GM12878 (cell line): ENCODE results near the gene YPEL4. TPM values are rescaled to one million over a fixed set of nuclear protein-coding genes. Genes with fewer than 3 reads are reported as not detected.

Experiments used
- ATAC-seq: fragments of 200-7000 bp; cut with Tn5 transposase; 3 replicates; pipeline ENCODE4 v1.9.1; 2020; ENCODE audit warnings: mild to moderate bottlenecking, moderate library complexity
- BruUV-seq: library from RNA; stranded (reverse); fragments of 400-500 nt; replicated peaks from 2 replicates; lab custom pipeline; 2021; lab: Mats Ljungman, UMichigan
- CTCF ChIA-PET: fragments of 300-600 bp; sonication (Branson Sonifier 250); formaldehyde crosslinking; extraction: SDS; loops from one replicate; lab custom pipeline; 2021; ENCODE audit warnings: inconsistent platforms; lab: Yijun Ruan, JAX
- POLR2A ChIA-PET: fragments of 350-600 bp; formaldehyde crosslinking; extraction: SDS; loops from one replicate; lab custom pipeline; 2021; ENCODE audit warnings: inconsistent platforms; lab: Charles Lee
- RAD21 ChIA-PET: fragments of 300-600 bp; sonication (Branson Sonifier 250); formaldehyde crosslinking; loops from one replicate; lab custom pipeline; 2023; ENCODE audit warnings: antibody characterized with exemption; ENCODE audit not compliant: unreplicated experiment; lab: Charles Lee
- SMC1A ChIA-PET: fragments of 300-600 bp; sonication (Branson Sonifier 250); formaldehyde crosslinking; loops from one replicate; lab custom pipeline; 2023; ENCODE audit not compliant: unreplicated experiment, uncharacterized antibody; lab: Charles Lee
- DNase-seq: peaks from one replicate; pipeline ENCODE4 v3.0.0-alpha.2; 2011; ENCODE audit warnings: low read depth, low spot score
- FAIRE-seq: peaks from 3 replicates; lab custom pipeline; 2011; peaks lifted over from hg19 to GRCh38; lab: Jason Lieb, UNC
- H2AFZ ChIP-seq: 2 replicates; pipeline ENCODE4 v1.6.0; 2011; ENCODE audit warnings: low read depth, low read length, control low read depth; ENCODE audit not compliant: control insufficient read depth
- H3K27ac ChIP-seq: 2 replicates; pipeline ENCODE4 v1.5.1; 2011; ENCODE audit warnings: control low read depth; ENCODE audit not compliant: control insufficient read depth, insufficient read depth
- H3K27me3 ChIP-seq, 2 experiments: replicated peaks in 1 of 2; 2 replicates each; pipeline versions ENCODE4 v1.6.0 to v1.6.1; 2011; ENCODE audit warnings: low read length in 1 of 2; ENCODE audit not compliant: control insufficient read depth in 2 of 2, insufficient read depth in 2 of 2
- H3K36me3 ChIP-seq, 2 experiments: 2 replicates each; pipeline ENCODE4 v1.5.1; 2011; ENCODE audit warnings: low read length in 1 of 2; ENCODE audit not compliant: control insufficient read depth in 2 of 2, insufficient read depth in 2 of 2
- H3K4me1 ChIP-seq: 2 replicates; pipeline ENCODE4 v1.6.1; 2011; ENCODE audit warnings: mild to moderate bottlenecking, low read length, moderate library complexity, mixed read lengths; ENCODE audit not compliant: control insufficient read depth, insufficient read depth
- H3K4me2 ChIP-seq: 2 replicates; pipeline ENCODE4 v1.6.0; 2011; ENCODE audit warnings: control low read depth; ENCODE audit not compliant: control insufficient read depth, insufficient read depth
- H3K4me3 ChIP-seq: fragments of 200-600 bp; sonication (generic); 2 replicates; pipeline ENCODE4 v1.5.1; 2016
- H3K79me2 ChIP-seq: 2 replicates; pipeline ENCODE4 v1.6.0; 2011; ENCODE audit warnings: low read length; ENCODE audit not compliant: control insufficient read depth, insufficient read depth
- H3K9ac ChIP-seq: 2 replicates; pipeline ENCODE4 v1.8.0; 2011; ENCODE audit warnings: low read length, control low read depth, mixed read lengths; ENCODE audit not compliant: control insufficient read depth, insufficient read depth
- H3K9me3 ChIP-seq: replicated peaks from 3 replicates; pipeline ENCODE4 v1.5.1; 2011; ENCODE audit warnings: mild to moderate bottlenecking, low read length; ENCODE audit not compliant: control insufficient read depth, insufficient read depth
- H4K20me1 ChIP-seq: 2 replicates; pipeline ENCODE4 v1.6.0; 2011; ENCODE audit not compliant: control insufficient read depth, insufficient read depth
- BCL11A ChIP-seq: IDR thresholded peaks from 2 replicates; pipeline ENCODE4 v1.6.1; 2011; ENCODE audit warnings: low read depth, low read length
- BHLHE40 ChIP-seq, 2 experiments: fragments of 450-650 bp in 1 of 2; IDR thresholded peaks; 2 replicates each; pipeline ENCODE4 v1.6.1; 2011 to 2017; ENCODE audit warnings: low read depth in 2 of 2, borderline replicate concordance in 1 of 2, improper control_type of control experiment in 1 of 2, low read length in 1 of 2, mild to moderate bottlenecking in 1 of 2
- CREB1 ChIP-seq: IDR thresholded peaks from 2 replicates; pipeline ENCODE4 v1.6.1; 2012; ENCODE audit warnings: low read depth, mild to moderate bottlenecking, inconsistent platforms
- FOS ChIP-seq: IDR thresholded peaks from 3 replicates; pipeline ENCODE4 v1.6.1; 2011; ENCODE audit warnings: borderline replicate concordance; ENCODE audit not compliant: insufficient read length; ENCODE audit errors: extremely low read depth
- MEF2B ChIP-seq: fragments of 450-650 bp; IDR thresholded peaks from 2 replicates; pipeline ENCODE4 v1.6.1; 2018; ENCODE audit warnings: mild to moderate bottlenecking, moderate library complexity; ENCODE audit not compliant: partially characterized antibody, poor library complexity, severe bottlenecking
- NFIC ChIP-seq: IDR thresholded peaks from 2 replicates; pipeline ENCODE4 v1.6.1; 2012; ENCODE audit warnings: low read depth, mild to moderate bottlenecking, inconsistent platforms, low read length, moderate library complexity
- TAF1 ChIP-seq: IDR thresholded peaks from 2 replicates; pipeline ENCODE4 v1.6.1; 2011; ENCODE audit warnings: mild to moderate bottlenecking, low read depth, low read length, borderline replicate concordance
- ZNF274 ChIP-seq: IDR thresholded peaks from one replicate; pipeline ENCODE4 v1.8.0; 2011; ENCODE audit not compliant: insufficient read length, insufficient read depth
- ZNF384 ChIP-seq: IDR thresholded peaks from 2 replicates; pipeline ENCODE4 v1.6.1; 2012; ENCODE audit warnings: low read depth, mild to moderate bottlenecking, low read length, improper control_type of control experiment, borderline replicate concordance
- ZSCAN29 ChIP-seq: fragments of 450-650 bp; IDR thresholded peaks from 2 replicates; pipeline ENCODE4 v1.6.1; 2017; ENCODE audit warnings: mild to moderate bottlenecking, moderate library complexity
- WGBS: methylation state at CpG from one replicate; pipeline ENCODE4 v1.1.6; 2016; ENCODE audit warnings: low lambda C conversion rate; ENCODE audit not compliant: insufficient replicate concordance, insufficient coverage; ENCODE audit errors: missing lambda C conversion rate; 5-methylcytosine and 5-hydroxymethylcytosine counted together
- in situ Hi-C: fragments of 300-500 bp; cut with MboI; formaldehyde crosslinking; loops from 9 replicates; pipeline ENCODE4 v1.14.3; 2018; ENCODE audit warnings: mixed read lengths
- intact Hi-C: fragments of 100-400 bp; cut with micrococcal nuclease; formaldehyde crosslinking; loops from one replicate; pipeline ENCODE4 v1.14.2; 2022; ENCODE audit not compliant: unreplicated experiment
- polyA plus RNA-seq, 11 experiments: library from polyadenylated mRNA; depleted of rRNA in 4 of 11; unstranded in 6 of 11; stranded (reverse) in 5 of 11; fragments of >200 nt; fragmentation: Nextera tagmentation in 4 of 11; fragmentation: Illumina TruSeq in 1 of 11; extraction: Ambion mirVana in 4 of 11; extraction: Trizol in 1 of 11; gene quantifications; 1 replicate in 1 of 11; 2 replicates in 10 of 11; pipeline versions ENCODE4 v1.2.1 to v1.2.3, GENCODE V29; 2011 to 2016; ENCODE audit warnings: inconsistent platforms in 2 of 11, missing spikeins in 2 of 11, low read depth in 1 of 11
- total RNA-seq, 4 experiments: library from RNA; depleted of rRNA in 3 of 4; stranded (reverse); fragments of >200 nt in 3 of 4; fragmentation: Illumina TruSeq in 1 of 4; extraction: Trizol in 1 of 4; gene quantifications; 2 replicates each; pipeline versions ENCODE4 v1.2.1 to v1.2.3, GENCODE V29; 2013 to 2021
- TF ChIP-seq, protein P1 (sequence below): fragments of 450-650 bp; IDR thresholded peaks from 2 replicates; pipeline ENCODE4 v1.6.1; 2014; ENCODE audit warnings: mild to moderate bottlenecking
- TF ChIP-seq, protein P2 (sequence below): fragments of 450-650 bp; IDR thresholded peaks from 2 replicates; pipeline ENCODE4 v1.6.1; 2017; ENCODE audit warnings: mild to moderate bottlenecking
- TF ChIP-seq, protein P3 (sequence below): fragments of 450-650 bp; formaldehyde crosslinking; IDR thresholded peaks from 2 replicates; pipeline ENCODE4 v1.4.0; 2020; ENCODE audit warnings: mild to moderate bottlenecking, moderate library complexity

The YPEL4 gene
- total and polyA plus RNA-seq, 10 of the 15 experiments (the other 5 are each of a cell fraction or from before 2014, with no cell fraction given) = 0.07 to 0.50 (median 0.13) TPM; not detected in 5

DNA sequence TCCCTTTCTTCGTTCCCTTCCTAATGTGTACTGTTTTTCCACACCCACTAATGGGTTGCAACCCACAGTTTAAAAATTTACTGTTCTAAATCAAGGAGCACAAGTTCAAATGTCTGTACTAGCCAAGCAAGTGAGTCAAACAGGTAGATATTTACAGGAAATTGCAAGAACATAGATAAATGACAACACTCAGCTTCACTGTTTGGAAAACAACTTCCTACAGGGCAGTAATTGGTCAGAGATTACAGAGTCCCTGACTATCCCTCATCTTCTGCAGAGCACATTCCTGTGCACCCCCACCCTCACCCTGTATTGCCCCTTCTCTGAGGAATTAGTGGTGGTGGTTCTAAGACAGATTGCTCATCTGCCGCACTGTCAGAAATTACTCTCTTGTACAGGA is 50.3 kb downstream of the YPEL4 start (continued):
- TF ChIP-seq, protein P1, sequence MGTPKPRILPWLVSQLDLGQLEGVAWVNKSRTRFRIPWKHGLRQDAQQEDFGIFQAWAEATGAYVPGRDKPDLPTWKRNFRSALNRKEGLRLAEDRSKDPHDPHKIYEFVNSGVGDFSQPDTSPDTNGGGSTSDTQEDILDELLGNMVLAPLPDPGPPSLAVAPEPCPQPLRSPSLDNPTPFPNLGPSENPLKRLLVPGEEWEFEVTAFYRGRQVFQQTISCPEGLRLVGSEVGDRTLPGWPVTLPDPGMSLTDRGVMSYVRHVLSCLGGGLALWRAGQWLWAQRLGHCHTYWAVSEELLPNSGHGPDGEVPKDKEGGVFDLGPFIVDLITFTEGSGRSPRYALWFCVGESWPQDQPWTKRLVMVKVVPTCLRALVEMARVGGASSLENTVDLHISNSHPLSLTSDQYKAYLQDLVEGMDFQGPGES = no peak
- TF ChIP-seq ZNF274 = no peak
- TF ChIP-seq CREB1 = no peak
- no peak for TF ChIP-seq TAF1
- TF ChIP-seq ZSCAN29 = no peak
- no peak for TF ChIP-seq NFIC
- TF ChIP-seq BCL11A = no peak
- TF ChIP-seq MEF2B = no peak
- no peak for TF ChIP-seq BHLHE40 (IDR thresholded peaks at IDR 0.05; ENCODE audit: borderline replicate concordance in 1 of 2, low read depth in 2 of 2, low read length in 1 of 2)
- TF ChIP-seq, protein P2, sequence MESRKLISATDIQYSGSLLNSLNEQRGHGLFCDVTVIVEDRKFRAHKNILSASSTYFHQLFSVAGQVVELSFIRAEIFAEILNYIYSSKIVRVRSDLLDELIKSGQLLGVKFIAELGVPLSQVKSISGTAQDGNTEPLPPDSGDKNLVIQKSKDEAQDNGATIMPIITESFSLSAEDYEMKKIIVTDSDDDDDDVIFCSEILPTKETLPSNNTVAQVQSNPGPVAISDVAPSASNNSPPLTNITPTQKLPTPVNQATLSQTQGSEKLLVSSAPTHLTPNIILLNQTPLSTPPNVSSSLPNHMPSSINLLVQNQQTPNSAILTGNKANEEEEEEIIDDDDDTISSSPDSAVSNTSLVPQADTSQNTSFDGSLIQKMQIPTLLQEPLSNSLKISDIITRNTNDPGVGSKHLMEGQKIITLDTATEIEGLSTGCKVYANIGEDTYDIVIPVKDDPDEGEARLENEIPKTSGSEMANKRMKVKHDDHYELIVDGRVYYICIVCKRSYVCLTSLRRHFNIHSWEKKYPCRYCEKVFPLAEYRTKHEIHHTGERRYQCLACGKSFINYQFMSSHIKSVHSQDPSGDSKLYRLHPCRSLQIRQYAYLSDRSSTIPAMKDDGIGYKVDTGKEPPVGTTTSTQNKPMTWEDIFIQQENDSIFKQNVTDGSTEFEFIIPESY = no peak
- no peak for TF ChIP-seq FOS
- TF ChIP-seq, all 136 proteins: peak for 0

DNA sequence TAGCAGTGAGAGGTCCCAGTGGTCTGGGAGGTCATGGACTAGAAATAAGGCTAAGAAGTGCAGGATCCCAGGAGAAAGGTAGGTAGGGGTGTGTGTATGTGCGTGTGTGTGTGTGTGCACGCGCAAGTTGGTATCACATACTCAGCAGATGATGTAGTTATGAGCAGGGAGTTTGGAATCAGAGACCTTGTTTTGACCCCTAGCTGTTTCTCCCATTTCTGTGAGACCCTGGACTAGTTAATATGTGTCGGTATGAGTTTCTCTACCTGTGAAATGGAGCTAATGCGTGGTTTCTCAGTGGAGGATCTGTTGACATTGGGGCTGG is 50.9 kb downstream of the YPEL4 start:
- no peaks in the 10 kb centered on the region for H3K36me3 ChIP-seq
- H3K27me3 ChIP-seq = peaks cover 4 to 5% of the 10 kb centered on the region in 2 experiments
- WGBS = 73% methylated on average over 5 of the region's 5 CpGs
- ATAC-seq (no peak), FAIRE-seq (no peak), DNase-seq (no peak)
- no peaks in the 10 kb centered on the region for H4K20me1 ChIP-seq
- H3K79me2 ChIP-seq = no peaks in the 10 kb centered on the region
- SMC1A ChIA-PET = interaction anchor here (0.9 kb wide), 1 partner anchor 42 kb away, joined by 3 read pairs; no protein-coding TSS in a partner anchor
- no peak overlapping the region for H3K4me2 ChIP-seq
- no peaks in the 10 kb centered on the region for H3K4me1 ChIP-seq
- RAD21 ChIA-PET = no interaction called here
- H2AFZ ChIP-seq = no peak overlapping the region
- no TSS peak for BruUV-seq
- no peaks in the 10 kb centered on the region for H3K9me3 ChIP-seq
- intact Hi-C loops (no loop called here), in situ Hi-C loops (no loop called here)
- no peak overlapping the region for H3K27ac ChIP-seq
- no peak overlapping the region for H3K9ac ChIP-seq
- CTCF ChIA-PET = interaction anchor here (1.0 to 1.2 kb wide), 2 partner anchors 42 to 45 kb away, joined by 3 to 4 read pairs; no protein-coding TSS in a partner anchor
- POLR2A ChIA-PET = no interaction called here
- H3K4me3 ChIP-seq = no peak overlapping the region
- no peak for TF ChIP-seq ZNF384
- TF ChIP-seq, protein P1 = no peak
- TF ChIP-seq, protein P3, sequence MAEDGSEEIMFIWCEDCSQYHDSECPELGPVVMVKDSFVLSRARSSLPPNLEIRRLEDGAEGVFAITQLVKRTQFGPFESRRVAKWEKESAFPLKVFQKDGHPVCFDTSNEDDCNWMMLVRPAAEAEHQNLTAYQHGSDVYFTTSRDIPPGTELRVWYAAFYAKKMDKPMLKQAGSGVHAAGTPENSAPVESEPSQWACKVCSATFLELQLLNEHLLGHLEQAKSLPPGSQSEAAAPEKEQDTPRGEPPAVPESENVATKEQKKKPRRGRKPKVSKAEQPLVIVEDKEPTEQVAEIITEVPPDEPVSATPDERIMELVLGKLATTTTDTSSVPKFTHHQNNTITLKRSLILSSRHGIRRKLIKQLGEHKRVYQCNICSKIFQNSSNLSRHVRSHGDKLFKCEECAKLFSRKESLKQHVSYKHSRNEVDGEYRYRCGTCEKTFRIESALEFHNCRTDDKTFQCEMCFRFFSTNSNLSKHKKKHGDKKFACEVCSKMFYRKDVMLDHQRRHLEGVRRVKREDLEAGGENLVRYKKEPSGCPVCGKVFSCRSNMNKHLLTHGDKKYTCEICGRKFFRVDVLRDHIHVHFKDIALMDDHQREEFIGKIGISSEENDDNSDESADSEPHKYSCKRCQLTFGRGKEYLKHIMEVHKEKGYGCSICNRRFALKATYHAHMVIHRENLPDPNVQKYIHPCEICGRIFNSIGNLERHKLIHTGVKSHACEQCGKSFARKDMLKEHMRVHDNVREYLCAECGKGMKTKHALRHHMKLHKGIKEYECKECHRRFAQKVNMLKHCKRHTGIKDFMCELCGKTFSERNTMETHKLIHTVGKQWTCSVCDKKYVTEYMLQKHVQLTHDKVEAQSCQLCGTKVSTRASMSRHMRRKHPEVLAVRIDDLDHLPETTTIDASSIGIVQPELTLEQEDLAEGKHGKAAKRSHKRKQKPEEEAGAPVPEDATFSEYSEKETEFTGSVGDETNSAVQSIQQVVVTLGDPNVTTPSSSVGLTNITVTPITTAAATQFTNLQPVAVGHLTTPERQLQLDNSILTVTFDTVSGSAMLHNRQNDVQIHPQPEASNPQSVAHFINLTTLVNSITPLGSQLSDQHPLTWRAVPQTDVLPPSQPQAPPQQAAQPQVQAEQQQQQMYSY (CRISPR knock-in tag) = no peak
